Testis (tissue), 2 donors: ENCODE measurements around the gene MARCHF3.

Experiments used
- CTCF ChIP-seq, 3 experiments: fragments of 450-650 bp in 2 of 3; fragments of 200-600 bp in 1 of 3; sonication (generic) in 1 of 3; IDR thresholded peaks; one replicate each; pipeline ENCODE4 v1.5.1; 2016 to 2019; ENCODE audit warnings: antibody characterized with exemption in 3 of 3, mild to moderate bottlenecking in 2 of 3, moderate library complexity in 1 of 3
- POLR2A ChIP-seq: fragments of 450-650 bp; IDR thresholded peaks from one replicate; pipeline ENCODE4 v1.6.1; 2017; ENCODE audit warnings: antibody characterized with exemption, mild to moderate bottlenecking, moderate library complexity

DNA sequence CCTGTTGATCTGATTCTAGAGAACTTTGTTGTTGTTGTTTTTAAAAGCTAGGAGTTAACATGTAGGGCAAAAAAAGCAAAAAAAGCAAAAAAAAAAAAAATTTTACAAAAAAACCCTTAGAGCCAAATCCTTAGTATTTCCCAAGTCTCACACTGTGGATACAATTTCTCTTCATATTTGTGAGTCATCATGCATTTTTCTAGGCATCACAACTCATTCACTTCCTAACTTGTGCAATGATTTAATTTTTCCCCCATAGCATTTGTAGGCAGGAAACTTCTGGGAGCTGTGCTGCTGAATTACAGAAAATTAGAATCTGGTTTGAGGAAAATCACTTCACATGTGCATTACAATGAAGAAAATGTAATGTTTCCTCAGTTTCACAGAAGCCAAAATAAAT, 91.9 kb downstream of the MARCHF3 start:
- no peak for TF ChIP-seq CTCF (IDR thresholded peaks at IDR 0.05)
- no peak for TF ChIP-seq POLR2A
